ENCODE data around the gene MARF1.
"Not testable (repeated sequence)": the region's sequence is repeated elsewhere in the genome, so short reads cannot be mapped to it uniquely, and the experiment has no call there.

MARF1 gene

DNA sequence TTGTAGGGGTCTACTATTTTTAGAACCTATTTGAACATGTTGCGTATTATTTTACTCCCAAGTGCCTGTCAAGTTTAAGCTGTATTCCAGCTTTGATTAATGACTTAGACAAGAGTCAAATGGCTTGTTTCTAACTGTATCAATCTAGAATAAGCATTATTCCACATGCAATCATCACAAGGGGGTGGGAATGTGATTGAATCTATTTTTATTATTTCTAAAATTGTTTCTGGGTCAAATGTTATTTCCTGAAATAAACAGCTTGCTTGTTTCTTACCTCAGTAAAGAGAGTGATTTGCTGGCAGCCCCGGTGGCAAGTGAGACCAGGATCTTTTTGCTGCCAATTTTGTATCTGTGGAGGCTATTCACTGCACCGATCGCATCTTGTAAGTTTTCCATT is 21.5 kb downstream of the MARF1 start:
- DNase-seq: no peak

DNA sequence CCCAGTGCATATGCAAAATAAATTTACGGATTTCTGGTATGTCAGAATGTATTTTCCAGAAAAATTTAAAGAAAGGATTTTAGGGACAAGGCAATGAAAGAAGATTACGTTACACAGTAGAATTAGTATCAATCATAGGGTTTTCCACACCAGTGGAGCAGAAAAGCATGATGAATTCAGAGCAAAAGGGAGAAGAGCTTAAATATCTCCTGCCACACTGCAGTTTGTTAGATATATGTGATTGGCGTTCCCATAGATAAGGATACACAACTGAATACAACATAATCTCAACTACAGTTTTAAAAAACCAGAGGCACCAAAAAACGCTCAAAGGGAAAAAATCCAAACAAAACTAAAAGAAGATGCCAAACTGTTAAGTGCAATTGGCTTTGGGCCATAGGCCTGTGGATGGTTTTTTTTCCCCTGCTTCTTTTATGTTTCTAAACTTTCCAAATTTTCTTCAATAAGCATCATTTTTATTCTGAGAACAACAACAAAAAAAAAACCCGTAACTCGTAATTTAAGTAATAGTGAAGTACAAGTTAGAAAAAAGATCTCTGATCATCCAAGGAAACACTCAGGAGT is 22.3 kb downstream of the MARF1 start:
- DNase-seq: no peak

DNA sequence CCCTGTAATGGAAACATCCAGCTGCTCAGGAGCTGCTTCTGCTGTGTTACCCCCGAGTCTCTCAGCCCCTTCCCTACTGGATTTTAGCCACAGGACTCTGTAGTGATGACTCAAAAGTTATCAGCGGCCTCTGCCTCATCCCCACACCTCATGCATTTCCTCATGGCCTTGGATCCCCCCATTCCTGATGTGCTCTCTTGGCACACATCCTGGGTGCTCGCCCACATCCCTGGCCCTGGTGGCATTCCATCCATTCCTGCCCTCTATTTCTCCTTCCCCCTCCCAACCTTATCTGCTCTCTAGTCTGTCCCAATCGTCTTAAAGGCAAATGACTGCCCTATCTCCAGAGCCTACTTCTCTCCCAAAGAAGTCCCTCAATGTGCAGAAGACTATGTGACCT is 24.6 kb downstream of the MARF1 start:
- DNase-seq: no peak

DNA sequence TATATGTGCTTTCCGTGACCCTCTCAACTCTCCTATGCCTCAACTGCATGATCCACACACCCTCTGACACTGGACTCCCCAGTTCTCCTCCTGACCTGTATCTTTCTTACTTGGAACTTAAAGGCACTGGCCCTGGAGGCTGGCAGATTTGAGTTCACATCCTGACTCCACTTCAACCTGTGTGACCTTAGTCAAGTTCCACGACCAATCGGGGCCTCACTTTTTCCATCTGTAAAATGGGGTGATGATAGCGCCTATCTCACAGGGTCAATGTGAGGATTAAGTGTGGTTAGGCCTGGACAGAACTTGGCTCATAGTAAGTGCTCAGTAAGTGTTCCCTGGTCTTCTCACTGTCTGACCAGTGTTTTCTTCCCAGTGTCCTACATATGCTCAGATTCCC is 25.1 kb downstream of the MARF1 start:
- DNase-seq: no peak

DNA sequence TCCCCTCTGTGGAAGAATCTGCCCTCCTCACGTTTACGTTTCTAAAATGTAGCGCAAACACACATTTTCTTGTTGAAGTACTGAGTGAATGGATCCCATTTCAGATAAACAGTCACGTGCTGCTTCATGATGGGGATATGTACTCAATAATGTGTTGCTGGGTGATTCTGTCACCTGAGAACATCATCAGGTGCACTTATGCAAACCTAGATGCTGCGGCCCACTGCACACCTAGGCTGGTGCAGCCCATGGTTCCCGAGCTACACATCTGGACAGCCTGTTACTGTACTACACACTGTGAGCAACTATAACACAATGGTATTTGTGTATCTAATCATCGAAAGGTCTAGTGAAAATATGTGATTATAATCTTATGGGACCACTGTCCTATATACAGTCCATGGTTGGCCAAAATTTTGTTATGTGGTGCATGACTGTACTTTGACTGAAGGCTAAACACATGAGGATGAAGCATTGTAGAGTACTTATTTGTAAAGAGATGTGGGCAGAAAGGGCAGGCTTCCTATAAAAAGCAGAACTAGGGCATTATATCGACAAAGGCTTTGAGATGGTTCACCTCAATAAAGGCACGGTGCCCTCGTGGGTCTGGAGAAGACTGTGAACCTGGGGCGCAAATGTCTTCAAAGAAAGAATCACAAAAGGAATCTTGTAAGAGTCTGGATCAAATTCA is 26.3 kb downstream of the MARF1 start:
- DNase-seq: no peak

DNA sequence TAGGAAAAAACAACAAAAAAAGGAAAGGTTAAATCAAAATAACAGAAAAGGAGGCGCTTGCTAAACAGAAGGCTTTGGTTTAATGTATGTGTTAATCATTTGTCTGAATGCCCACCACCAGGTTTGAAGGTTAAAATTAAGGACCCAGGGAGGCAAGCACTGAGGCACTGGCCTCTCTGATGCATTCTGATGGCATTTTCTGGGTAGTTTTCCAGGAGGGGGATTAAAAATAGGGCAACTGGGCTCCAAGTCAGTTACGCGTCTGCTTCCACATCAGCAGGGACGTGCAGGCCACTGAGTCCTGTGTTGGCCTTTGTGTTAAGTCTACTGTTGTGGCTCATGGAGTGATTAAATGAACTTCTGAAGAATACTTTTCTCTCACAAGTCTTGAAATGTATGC is 26.9 kb downstream of the MARF1 start:
- no peak for DNase-seq

DNA sequence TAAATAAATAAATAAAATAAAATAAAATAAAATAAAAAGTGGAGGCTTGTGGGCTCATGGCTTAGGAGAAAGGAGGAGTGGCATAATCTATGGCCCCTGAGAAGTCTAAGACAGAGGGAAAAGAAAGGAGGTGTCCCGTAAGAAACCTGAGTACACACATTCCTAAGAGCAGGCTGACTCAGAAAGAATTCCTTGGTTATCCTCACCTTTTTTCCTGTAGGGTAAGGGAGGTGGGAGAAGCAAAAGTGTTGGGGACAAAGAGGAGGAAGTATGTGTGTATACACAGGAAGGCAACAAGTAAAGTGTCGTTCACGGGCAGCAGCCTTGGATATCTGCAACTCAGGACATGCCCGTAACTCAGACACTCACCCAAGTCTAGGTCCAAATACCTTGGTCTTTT is 29.3 kb downstream of the MARF1 start:
- no peak for DNase-seq

DNA sequence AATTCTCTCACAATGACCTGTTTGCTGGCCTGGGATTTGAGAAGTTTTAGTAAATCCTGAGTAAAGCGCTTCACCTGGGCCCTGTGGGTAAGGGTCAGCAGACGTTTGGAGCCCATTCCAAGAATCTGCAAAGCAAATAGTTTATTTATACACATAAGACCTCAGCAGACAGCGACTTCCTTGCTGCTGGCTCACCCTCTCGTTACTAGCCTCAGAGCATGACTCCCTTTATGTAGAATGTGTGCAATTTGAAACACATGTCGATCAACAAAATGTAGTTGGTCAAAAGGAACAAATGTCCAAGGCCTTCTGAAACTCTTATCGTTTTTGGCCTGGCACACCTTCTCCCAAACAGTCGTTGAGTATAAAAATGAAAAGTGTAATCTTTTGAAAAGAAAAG is 31.3 kb downstream of the MARF1 start:
- DNase-seq: no peak

DNA sequence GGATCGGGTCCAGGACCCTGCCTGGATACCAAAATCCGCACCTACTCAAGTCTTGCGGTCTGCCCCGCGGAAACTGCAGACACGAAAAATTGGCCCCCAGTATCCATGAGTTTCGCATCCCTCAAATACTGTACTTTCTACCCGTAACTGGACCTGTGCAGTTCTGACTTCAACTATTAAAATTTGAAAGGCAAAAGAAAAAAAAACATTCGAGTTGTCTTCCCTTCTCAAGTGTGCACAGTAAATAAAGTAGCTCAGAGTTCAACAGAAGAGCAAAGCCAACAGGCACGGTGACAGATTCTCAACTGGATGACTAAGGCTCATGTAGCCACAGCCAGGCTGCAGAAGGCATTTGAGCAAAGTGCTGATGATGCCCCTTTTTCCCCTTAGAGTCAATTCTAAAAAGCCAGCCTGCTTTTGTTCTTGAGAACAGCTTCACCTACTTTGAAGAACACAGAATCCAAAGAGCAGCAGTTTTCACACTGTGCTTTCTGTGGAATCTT is 32.5 kb downstream of the MARF1 start:
- DNase-seq: no peak

DNA sequence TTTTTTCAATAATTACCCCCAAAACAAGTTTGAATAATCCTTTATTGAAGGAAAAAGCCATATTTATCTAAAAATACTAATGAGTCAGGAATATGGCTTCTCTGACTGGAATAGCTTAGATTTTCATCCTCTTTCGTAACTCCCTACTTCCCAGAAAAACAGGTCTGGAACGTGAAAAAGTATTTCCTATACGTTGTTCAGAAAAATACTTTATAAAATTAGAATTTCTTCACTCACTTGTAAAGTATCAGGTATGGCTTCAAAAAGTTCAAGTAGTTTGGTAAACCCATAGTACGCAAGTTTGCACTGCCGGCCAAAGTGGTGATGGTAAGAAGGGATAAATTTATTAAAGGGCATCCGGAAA is 33.7 kb downstream of the MARF1 start:
- DNase-seq: no peak

DNA sequence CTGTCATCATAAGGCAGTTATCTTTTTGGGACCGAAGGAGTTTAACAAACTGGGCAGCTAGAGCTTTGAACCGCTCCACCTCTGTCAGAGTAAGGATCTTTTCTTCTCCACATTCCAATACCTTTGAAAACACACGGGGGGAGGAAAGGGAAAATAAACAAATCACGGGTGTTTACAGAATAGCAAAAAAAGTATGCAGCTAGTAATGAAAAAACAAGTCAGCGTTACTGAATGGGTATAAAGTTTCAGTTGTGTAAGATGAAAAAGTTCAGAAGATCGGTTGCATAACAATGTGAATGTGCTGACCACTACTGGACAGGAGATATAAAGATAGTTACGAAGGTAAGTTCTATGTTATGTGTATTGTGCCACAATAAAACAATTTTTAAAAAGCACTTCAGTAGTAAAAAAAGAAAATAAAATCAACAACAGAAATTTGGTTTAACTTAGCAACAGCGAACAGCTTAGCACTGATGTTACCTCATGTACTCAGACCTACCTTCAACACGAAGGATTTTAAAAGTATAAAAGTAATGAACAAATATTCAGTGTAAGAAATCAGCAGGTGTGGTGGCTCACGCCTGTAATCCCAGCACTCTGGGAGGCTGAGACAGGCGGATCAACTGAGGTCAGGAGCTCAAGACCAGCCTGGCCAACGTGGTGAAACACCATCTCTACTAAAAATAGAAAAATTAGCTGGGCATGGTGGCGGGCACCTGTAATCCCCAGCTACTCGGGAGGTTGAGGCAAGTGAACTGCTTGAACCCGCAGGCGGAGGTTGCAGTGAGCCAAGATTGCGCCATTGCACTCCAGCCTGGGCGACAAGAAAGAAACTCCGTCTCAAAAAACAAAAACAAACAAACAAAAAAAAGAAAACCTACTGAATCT is 34.3 kb downstream of the MARF1 start:
- DNase-seq: no peak

DNA sequence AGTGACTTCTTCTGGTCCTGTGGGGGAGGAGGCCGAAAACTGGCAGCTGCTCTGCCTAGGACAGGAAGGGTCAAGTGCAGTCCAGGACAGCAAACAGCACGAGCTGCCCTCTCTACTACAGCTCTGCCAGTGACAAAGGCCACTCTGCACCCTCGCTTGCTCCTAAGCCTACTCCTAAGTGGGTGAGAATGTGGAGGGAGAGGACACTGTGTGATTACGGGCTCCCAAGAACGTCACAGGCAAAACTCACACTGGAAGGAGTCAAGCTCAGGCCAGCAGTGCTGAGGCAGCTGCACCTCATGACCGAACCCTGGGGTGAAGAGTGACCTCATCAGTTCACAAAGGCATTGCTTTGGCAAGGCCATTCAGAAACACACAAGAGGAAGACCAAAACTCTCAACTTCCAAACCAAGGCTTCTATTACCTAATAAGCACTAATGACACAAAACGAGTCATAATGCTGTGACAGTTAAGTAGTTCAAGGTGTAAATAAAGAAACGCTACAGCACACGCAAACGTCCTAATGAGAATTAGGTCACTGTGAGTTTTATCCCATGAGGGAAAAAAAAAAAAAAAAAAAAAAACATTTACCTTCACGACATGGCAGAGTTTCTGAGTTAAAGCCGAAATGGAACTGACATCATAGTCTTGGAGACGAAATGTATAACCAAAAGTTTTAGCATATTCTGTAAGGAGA is 35.1 kb downstream of the MARF1 start:
- peak in 1 of 2 donors; percentile 41 for DNase-seq

DNA sequence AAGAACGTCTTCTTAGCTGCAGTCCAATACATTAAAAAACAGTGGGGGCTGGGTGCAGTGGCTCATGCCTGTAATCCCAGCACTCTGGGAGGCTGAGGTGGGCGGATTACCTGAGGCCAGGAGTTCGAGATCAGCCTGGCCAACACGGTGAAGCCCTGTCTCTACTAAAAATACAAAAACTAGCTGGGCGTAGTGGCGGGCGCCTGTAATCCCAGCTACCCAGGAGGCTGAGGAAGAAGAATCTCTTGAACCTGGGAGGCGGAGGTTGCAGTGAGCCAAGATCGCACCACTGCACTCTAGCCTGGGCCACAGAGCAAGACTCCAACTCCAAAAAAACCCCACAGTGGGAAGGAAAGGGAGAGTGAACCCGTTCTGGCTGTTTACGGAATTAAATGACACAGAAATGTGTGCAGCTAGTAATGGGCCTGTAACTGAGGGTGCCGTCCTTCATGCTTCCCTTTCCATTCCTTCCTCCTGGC is 35.7 kb downstream of the MARF1 start:
- DNase-seq: not testable (repeated sequence)

DNA sequence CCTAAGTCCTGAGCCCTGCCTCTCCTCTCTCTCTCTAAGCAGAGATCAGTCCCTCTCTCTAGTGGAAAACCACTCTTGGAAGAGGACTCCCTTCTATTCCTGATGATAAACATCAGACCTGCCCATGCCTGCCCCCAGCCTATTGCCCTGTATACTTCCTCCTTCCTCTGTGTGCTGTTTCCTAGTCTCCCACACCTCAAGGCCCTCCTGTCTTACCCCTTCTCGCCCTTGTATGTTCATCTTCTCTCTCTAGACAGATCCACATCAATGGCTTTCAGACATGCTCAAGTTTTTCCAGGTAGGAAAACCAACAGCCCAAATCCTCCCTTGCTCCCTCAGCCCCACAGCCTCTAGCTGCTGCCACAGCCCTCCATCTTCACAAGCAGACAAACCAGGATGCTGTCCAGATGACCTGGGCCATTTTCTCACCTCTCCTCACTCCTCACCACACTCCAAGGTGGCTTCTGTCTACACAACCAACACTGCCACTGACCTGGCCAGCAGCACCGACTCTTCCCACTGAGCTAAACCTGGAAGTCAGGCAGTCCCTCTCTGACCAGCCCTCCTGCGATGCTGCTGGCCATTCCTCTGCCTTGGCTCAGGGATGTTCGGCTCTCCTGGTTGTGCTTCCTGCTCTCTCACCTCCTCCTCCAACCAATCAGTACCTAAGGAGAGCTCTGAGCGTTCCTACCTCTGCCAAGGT is 36.3 kb downstream of the MARF1 start:
- DNase-seq: no peak

DNA sequence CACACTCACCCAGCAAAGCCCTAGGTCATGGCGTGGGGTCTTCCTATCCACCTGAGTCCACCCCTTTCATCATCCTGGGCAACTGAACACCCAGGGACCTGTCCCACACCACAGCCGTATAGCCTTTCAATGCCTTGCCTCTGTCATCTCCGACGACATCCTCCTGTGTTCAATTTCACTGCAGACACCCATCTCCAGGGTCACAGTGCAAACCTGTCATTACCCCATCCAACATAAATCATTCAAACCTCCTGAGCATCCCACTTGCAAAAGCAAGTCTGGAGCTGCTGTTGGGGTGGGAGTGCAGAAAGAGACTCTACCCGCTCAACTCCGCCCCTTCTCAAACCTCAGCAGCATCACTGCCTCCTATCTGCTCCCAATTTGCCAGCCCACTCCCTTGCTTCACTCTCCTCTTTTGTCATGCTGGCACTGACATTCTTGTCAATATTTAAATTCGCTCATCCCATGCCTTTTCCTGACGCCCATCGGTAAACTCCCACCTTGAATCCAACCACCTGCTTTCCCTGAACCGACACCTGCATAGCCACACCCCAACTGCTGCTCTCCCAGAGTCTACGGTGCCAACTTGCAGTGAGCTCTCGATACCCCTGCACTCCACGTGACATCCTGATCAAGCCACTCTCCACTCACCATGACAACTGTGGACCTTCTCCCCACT is 37.0 kb downstream of the MARF1 start:
- no peak for DNase-seq

DNA sequence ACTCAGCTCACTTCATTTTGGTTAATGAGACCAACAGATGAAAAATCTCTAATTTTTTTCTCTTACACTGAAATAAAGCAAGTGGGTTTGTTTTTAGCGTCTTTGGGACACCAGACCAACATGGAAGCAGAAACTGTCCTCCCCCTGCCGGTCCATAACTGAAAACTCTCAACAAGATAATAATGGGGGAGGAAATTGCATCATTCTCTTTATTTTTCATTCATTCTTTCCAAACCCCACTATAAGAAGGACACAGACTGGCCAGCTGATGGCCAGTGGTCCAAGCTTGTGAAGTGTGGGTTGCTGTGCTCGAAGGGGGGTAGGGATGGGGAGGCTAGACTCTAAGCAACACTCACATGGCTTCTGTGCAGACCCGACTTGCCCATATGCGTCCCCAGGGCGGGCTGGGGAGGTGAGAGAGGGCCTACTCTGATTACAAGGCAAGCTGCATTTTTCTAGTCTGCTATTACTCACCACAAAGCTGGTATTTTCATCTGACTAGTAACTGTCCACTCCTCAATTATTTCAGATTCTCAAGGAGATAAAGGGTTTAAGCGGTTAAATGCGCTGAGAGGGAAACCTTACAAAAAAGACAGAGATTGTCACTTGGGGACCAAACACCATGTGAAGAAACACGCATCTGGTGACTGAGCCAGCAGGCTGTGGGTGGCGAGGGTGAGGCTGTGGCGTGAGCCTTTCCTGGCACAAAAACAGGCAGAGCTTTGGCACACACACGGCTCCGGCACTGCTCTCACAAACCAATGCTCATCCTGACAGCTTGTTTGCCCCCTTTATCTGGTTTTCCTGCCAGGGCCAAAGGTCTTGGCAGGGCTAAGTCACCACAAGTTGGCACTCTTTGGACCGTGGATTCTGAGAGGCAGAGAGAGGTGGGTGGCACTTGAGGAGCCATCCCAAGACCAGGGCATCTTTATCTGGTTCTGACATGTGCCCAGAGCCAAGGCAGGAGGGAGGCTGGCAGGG is 38.2 kb downstream of the MARF1 start:
- DNase-seq: no peak

DNA sequence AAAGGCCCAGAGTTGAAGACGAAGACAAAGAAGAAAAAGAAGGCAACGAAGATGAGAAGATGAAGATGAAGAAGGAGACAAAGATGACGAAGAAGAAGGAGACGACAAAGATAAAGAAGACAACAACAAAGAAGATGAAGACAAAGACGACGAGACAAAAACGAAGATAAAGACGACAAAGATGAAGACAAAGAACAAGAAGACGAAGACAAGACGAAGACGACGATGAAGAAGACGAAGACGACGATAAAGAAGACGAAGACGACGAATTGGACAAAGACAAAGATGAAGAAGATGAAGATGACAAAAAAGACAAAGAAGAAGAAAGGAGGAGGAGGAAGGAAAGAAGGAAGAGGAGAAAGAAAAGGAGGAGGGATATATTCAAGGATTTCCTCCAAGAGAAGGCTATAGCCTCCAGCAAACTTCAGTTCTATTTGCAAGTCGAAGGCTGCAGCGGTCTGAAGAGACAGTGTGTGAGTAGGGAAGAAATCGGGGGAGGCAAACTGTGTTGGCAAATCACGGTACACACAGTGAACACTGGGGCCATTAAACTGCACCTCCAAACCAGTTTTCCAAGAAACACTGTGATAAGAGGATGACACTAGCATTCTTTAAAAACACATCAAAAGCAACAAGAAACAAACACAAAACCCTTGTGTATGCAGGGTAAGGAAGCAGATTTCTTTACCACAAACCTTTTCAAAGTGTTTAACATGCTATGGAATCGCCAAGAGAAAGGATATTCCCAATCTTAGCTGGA is 40.5 kb downstream of the MARF1 start:
- no peak for DNase-seq

DNA sequence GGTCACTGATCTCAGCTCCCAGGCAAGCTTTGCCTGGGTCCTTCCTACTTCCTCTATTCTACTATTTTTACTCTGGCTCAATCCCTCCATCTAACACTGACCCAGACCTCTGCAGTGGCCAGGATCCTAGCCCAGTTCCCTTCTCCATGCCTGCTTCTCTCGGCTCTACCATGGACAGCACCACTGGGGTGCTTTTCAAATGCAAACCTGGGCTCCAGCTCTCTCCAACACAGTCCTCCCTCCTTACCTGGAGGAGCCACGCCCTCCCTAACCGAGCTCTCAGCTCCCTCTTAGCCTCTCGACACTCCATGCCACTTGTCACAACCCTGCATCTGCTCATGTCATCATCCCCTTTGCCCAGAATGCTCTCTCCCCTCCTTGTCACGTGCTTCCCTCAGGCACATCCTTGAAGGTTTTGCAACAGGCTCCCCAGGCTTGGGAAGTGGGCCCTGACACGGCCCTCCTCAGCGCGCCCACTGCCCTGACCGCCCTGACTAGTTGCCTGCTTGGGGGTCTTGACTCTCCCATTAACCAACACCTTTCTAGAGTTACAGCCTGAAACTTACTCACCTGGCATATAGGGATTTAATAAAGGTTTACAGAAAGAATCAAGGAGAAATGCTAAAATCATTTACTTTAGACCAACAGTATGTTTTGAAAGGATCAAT is 41.6 kb downstream of the MARF1 start:
- DNase-seq: no peak

All from CD4-positive, alpha-beta T cell treated with Interleukin-4 for 1 hour (primary cell).